Activated CD8-positive, alpha-beta memory T cell treated with anti-CD3 and anti-CD28 coated beads for 36 hours (primary cell): ENCODE results near the gene UBE2O. TPM values are rescaled to one million over a fixed set of nuclear protein-coding genes. Genes with fewer than 3 reads are reported as not detected.

Source experiments
- CTCF ChIA-PET: fragments of 350-600 bp; sonication (Branson Sonifier 250); formaldehyde crosslinking; loops from one replicate; lab custom pipeline; 2021; ENCODE audit warnings: antibody characterized with exemption; lab: Charles Lee
- POLR2A ChIA-PET: fragments of 350-600 bp; sonication (Branson Sonifier 250); formaldehyde crosslinking; loops from one replicate; lab custom pipeline; 2021; ENCODE audit warnings: antibody characterized with exemption; lab: Charles Lee
- total RNA-seq, 2 experiments: library from RNA; stranded (reverse); gene quantifications; one replicate each; pipeline ENCODE4 v1.2.3, GENCODE V29; 2021

Gene UBE2O
- total RNA-seq, 2 experiments from 2014 or later: 40.5 to 41.6 TPM

- ChIA-PET POLR2A (interaction anchor here (0.5 to 1.7 kb wide), 2 partner anchors 219 to 223 kb away, joined by 3 to 4 read pairs; no protein-coding TSS in a partner anchor), CTCF (interaction anchor here (0.8 to 3.0 kb wide), 4 partner anchors 11 to 46 kb away, joined by 3 to 12 read pairs (median 4); partner anchors contain the start of gene AANAT)
These were observed 38.5 kb upstream of the UBE2O start for GRCh38 chr17:76491271-76492122.

- CTCF ChIA-PET: interaction anchor here (0.6 to 1.6 kb wide), 5 partner anchors 10 to 45 kb away, joined by 3 to 4 read pairs (median 3); no protein-coding TSS in a partner anchor
- POLR2A ChIA-PET: no interaction called here
These were observed 37.3 kb upstream of the UBE2O start for GRCh38 chr17:76490112-76490710.

GRCh38 chr17:76487451-76488192, 34.7 kb upstream of the UBE2O start:
- ChIA-PET CTCF (interaction anchor here (1.9 kb wide), 1 partner anchor 20 kb away, joined by 5 read pairs; the partner anchor contains the start of gene AANAT), POLR2A (no interaction called here)

- CTCF ChIA-PET: interaction anchor here (1.2 kb wide), 1 partner anchor 12 kb away, joined by 3 read pairs; no protein-coding TSS in a partner anchor
These were observed 32.6 kb upstream of the UBE2O start for GRCh38 chr17:76485569-76485968.

GRCh38 chr17:76484228-76484725, 31.3 kb upstream of the UBE2O start:
- POLR2A ChIA-PET: no interaction called here

More at GRCh38 chr17:76485569-76485968, 32.6 kb upstream of the UBE2O start:
- POLR2A ChIA-PET: interaction anchor here (0.6 to 1.0 kb wide), 3 partner anchors 30 to 204 kb away, joined by 4 to 11 read pairs (median 5); no protein-coding TSS in a partner anchor

GRCh38 chr17:76481071-76481655, 28.2 kb upstream of the UBE2O start:
- POLR2A ChIA-PET: no interaction called here
- CTCF ChIA-PET: interaction anchor here (1.1 kb wide), 1 partner anchor 15 kb away, joined by 4 read pairs; no protein-coding TSS in a partner anchor

More at GRCh38 chr17:76484228-76484725, 31.3 kb upstream of the UBE2O start:
- CTCF ChIA-PET: no interaction called here

DNA sequence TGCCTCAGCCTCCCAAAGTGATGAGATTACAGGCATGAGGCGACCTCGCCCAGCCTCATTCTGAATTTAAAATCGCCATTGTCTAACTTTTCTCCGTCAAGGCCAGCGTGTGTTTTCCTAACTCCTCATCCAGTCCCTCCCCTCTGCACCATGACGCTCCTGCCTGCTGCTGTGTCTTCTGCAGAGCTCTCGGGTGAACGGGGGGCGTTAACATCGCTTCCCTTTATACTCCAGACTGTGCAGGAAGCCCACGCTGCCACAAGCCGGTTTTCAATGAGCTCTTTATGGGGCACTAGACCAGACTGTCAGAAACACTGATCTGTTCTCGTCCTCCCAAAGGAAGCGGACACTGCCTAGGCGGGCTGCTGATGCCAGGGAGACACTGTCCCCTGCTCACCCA, 27.7 kb upstream of the UBE2O start:
- POLR2A ChIA-PET: no interaction called here
- CTCF ChIA-PET: interaction anchor here (1.1 kb wide), 1 partner anchor 14 kb away, joined by 4 read pairs; no protein-coding TSS in a partner anchor

GRCh38 chr17:76479515-76480060, 26.6 kb upstream of the UBE2O start:
- CTCF ChIA-PET: no interaction called here
- POLR2A ChIA-PET: no interaction called here

DNA sequence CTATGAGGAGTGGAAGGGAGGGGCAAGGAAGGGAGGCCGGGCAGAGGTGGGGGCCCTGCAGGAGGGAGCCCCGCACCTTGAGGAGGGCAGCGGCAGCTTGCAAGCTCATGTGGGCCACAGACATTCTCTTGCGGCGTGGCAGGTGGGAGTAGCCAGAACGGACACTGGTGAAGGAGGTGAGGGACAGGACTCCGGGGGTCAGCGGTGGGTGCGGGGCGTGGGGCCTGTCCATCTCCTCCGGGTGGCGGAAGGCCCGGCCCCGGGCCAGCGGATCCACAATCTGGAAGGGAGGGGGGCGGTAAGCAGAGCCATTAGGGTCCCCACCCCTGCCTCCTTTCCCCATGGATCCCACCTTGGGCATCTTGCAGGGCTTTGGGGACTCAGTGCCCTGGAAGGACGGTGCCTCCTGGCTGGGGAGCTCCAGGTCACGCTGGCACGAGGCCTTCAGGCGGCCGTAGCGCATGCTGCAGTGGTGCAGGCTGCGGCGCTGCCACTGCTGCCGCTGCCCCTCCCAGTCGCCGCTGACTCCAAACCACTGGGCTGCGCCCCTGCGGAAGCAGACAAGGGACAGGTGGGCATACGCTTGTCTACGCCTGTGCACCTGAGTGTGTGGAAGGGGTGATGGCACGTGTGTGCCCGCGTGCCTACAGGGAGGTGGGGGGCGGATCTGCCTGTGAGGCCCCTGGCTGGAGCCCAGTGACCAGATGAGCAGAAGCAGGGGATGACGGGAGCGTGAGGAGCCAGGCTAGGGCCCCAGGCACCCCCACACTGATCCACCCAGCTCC, 26.0 kb upstream of the UBE2O start:
- CTCF ChIA-PET: interaction anchor here (0.6 to 2.3 kb wide), 2 partner anchors 12 to 139 kb away, joined by 5 to 11 read pairs; partner anchors contain the start of gene AANAT
- POLR2A ChIA-PET: no interaction called here

- CTCF ChIA-PET: interaction anchor here (0.6 to 2.3 kb wide), 4 partner anchors 11 to 138 kb away, joined by 3 to 11 read pairs (median 4); partner anchors contain the start of gene AANAT
- POLR2A ChIA-PET: no interaction called here
These were observed 25.1 kb upstream of the UBE2O start for GRCh38 chr17:76478097-76478496.

GRCh38 chr17:76477576-76477975, 24.6 kb upstream of the UBE2O start:
- CTCF ChIA-PET: interaction anchor here (1.0 to 2.3 kb wide), 3 partner anchors 11 to 28 kb away, joined by 3 to 11 read pairs (median 4); partner anchors contain the start of gene AANAT
- POLR2A ChIA-PET: interaction anchor here (0.7 kb wide), 1 partner anchor 644 kb away, joined by 3 read pairs; no protein-coding TSS in a partner anchor

- ChIA-PET POLR2A (no interaction called here), CTCF (interaction anchor here (1.4 to 2.3 kb wide), 2 partner anchors 10 to 29 kb away, joined by 3 to 11 read pairs; partner anchors contain the start of gene AANAT)
These were observed 23.8 kb upstream of the UBE2O start for GRCh38 chr17:76476736-76477135.

DNA sequence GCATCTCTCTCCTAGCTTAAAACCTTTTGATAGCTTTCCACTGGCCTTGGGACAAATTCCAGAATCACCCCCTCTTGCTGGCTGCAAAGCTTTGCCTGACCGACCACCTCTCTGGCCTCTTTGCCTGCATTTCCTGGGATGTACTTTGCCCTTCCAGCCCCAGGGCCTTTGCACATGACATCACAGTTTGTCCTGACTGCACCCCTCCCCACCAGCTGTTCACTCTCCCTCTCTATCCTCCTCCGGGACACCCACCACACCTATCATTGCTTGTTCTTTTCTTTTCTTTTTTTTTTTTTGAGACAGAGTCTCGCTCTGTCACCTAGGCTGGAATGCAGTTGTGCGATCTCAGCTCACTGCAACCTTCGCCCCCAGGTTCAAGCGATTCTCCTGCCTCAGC, 22.4 kb upstream of the UBE2O start:
- ChIA-PET CTCF (interaction anchor here (0.8 to 1.6 kb wide), 5 partner anchors 9 to 48 kb away, joined by 4 read pairs; no protein-coding TSS in a partner anchor), POLR2A (no interaction called here)

DNA sequence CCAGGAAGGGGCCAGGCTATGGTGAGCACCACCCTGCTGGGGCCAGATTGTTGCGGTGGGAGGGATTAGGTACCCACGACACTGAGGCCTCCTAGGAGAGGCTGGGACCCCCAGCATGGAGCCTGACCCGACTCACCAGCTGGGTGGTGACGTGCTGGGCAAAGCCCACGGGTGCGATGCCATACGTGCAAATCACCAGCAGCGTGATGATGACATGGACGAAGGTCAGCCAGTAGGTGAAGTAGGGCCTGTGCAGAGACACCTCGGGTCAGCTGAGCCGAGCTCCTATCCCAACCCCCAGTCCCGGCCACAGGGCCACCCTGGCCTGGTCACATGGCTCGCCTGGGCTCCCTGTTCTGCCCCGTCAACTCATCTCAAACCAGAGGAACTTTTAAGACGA, 21.9 kb upstream of the UBE2O start:
- ChIA-PET POLR2A (interaction anchor here (1.2 kb wide), 1 partner anchor 27 kb away, joined by 3 read pairs; the partner anchor contains the start of gene RHBDF2), CTCF (interaction anchor here (0.8 to 1.6 kb wide), 5 partner anchors 8 to 48 kb away, joined by 4 read pairs; no protein-coding TSS in a partner anchor)

- CTCF ChIA-PET: interaction anchor here (1.1 to 1.3 kb wide), 2 partner anchors 15 to 49 kb away, joined by 4 read pairs; no protein-coding TSS in a partner anchor
- POLR2A ChIA-PET: interaction anchor here (1.2 kb wide), 1 partner anchor 27 kb away, joined by 3 read pairs; the partner anchor contains the start of gene RHBDF2
These were observed 21.3 kb upstream of the UBE2O start for GRCh38 chr17:76474238-76474637.

- CTCF ChIA-PET: no interaction called here
- POLR2A ChIA-PET: no interaction called here
These were observed 20.6 kb upstream of the UBE2O start for GRCh38 chr17:76473541-76473985.
